ENCODE data around the gene PTP4A1.

Gene PTP4A1

GRCh38 chr6:63546236-63546635 lies 26.0 kb upstream of the PTP4A1 start:
- no peak for TF ChIP-seq CTCF (IDR thresholded peaks at IDR 0.05)

- no peak for TF ChIP-seq CTCF (IDR thresholded peaks at IDR 0.05)
These were observed 25.6 kb upstream of the PTP4A1 start for GRCh38 chr6:63546697-63547096.

GRCh38 chr6:63549076-63549475 lies 23.2 kb upstream of the PTP4A1 start:
- TF ChIP-seq CTCF (IDR thresholded peaks at IDR 0.05): no peak

- no peak for TF ChIP-seq CTCF (IDR thresholded peaks at IDR 0.05)
These were observed 19.1 kb upstream of the PTP4A1 start for GRCh38 chr6:63553208-63553607.

GRCh38 chr6:63553900-63554299 lies 18.4 kb upstream of the PTP4A1 start:
- TF ChIP-seq CTCF (IDR thresholded peaks at IDR 0.05): no peak

GRCh38 chr6:63554782-63555181 lies 17.5 kb upstream of the PTP4A1 start:
- TF ChIP-seq CTCF (IDR thresholded peaks at IDR 0.05): no peak

- no peak for TF ChIP-seq CTCF (IDR thresholded peaks at IDR 0.05)
These were observed 15.9 kb upstream of the PTP4A1 start for GRCh38 chr6:63556369-63556768.

- TF ChIP-seq CTCF (IDR thresholded peaks at IDR 0.05): no peak
These were observed 14.0 kb upstream of the PTP4A1 start for GRCh38 chr6:63558278-63558677.

Measured in LNCAP (cell line).